HG03066 (cell line): ENCODE data around the gene MRI1.

ENCODE experiments used
- ATAC-seq: cut with Tn5 transposase; IDR thresholded peaks from one replicate; pipeline ENCODE4 v1.9.1; 2021; ENCODE audit warnings: low read depth; ENCODE audit not compliant: unreplicated experiment

The MRI1 gene

DNA sequence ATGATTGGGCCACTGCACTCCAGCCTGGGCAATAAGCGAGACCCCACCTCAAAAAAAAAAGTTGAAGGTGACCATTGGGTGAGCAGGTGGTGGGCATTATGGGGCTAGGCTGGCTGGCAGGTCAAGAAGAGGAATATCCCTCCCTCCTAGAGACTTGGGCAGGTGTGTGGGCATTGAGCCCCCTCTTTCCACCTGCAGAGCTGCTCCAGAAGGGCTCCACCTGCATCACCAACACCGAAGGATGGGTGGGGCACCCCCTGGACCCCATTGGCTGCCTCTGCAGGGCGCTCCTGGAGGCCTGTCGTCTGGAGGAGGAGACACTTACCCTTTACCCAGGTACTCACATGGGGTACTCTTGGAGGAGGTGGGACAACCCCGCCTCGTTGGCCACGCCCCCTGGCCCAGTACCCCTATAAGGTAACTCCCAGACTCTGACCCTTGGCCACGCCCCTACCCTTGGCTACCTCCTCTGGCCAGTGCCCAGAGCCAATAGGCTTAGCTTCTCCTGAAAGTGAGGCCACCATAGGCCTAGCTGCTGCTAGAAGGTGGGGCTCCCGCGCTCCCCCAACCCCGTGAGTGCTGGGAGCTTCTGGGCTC is 52.8 kb downstream of the MRI1 start:
- ATAC-seq, result no peak

- no peak for ATAC-seq
Observed at GRCh38 chr19:13817615-13818371, 53.5 kb downstream of the MRI1 start.

- ATAC-seq, result no peak
Observed at GRCh38 chr19:13819238-13819637, 54.9 kb downstream of the MRI1 start.

DNA sequence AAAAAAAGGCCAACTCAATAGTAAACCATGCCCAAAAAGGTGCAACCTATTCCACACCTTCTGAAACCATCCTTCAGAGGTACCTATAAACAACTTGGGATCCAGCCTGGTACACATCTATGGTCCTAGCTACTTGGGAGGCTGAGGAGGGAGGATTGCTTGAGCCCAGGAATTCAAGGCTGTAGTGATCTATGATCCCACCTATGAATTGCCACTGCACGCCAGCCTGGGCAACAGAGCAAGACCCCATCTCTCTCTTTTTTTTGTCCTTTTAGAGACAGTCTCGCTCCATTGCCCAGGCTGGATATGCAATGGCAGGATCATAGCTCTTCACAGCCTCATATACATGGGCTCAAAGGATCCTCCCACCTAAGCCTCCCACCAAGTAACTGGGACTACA is 57.0 kb downstream of the MRI1 start:
- no peak for ATAC-seq

- ATAC-seq, result no peak
Observed at GRCh38 chr19:13823256-13823655, 58.9 kb downstream of the MRI1 start.
